HepG2 (cell line): Measurements from ENCODE around the gene PDLIM7.

Experiments
- ARNT ChIP-seq: fragments of 450-650 bp; IDR thresholded peaks from 2 replicates; pipeline ENCODE4 v1.6.1; 2017
- ATRX ChIP-seq: sonication (generic); formaldehyde crosslinking; IDR thresholded peaks from 2 replicates; pipeline ENCODE4 v1.4.0; 2020; ENCODE audit warnings: missing genetic modification reagents, borderline replicate concordance
- CC2D1A ChIP-seq: sonication (generic); formaldehyde crosslinking; IDR thresholded peaks from 2 replicates; pipeline ENCODE4 v1.8.1; 2023; ENCODE audit warnings: mild to moderate bottlenecking, missing genetic modification reagents
- CHD2 ChIP-seq: IDR thresholded peaks from 2 replicates; pipeline ENCODE4 v1.6.1; 2011; ENCODE audit warnings: low read depth, low read length, improper control_type of control experiment
- RFX5 ChIP-seq: IDR thresholded peaks from 2 replicates; pipeline ENCODE4 v1.6.1; 2011; ENCODE audit warnings: low read depth, low read length, improper control_type of control experiment
- SIN3B ChIP-seq: fragments of 150-350 bp; IDR thresholded peaks from 2 replicates; pipeline ENCODE4 v1.6.1; 2014; ENCODE audit warnings: low read length
- TGIF2 ChIP-seq: IDR thresholded peaks from 2 replicates; pipeline ENCODE4 v1.6.1; 2016; ENCODE audit warnings: control low read depth, missing compliant biosample characterization
- TIGD3 ChIP-seq: sonication (generic); formaldehyde crosslinking; IDR thresholded peaks from 2 replicates; pipeline ENCODE4 v1.5.1; 2020; ENCODE audit warnings: mild to moderate bottlenecking, missing genetic modification reagents, borderline replicate concordance
- ZBTB21 ChIP-seq: sonication (generic); formaldehyde crosslinking; IDR thresholded peaks from 2 replicates; pipeline ENCODE4 v1.4.0; 2020; ENCODE audit warnings: missing genetic modification reagents
- ZNF205 ChIP-seq: IDR thresholded peaks from 2 replicates; pipeline ENCODE4 v1.6.1; 2018; ENCODE audit warnings: missing biosample characterization, missing genetic modification reagents
- ZNF235 ChIP-seq: sonication (generic); formaldehyde crosslinking; IDR thresholded peaks from 2 replicates; pipeline ENCODE4 v1.8.1; 2023; ENCODE audit warnings: mild to moderate bottlenecking, missing genetic modification reagents, borderline replicate concordance
- ZNF550 ChIP-seq: sonication (generic); formaldehyde crosslinking; IDR thresholded peaks from 2 replicates; pipeline ENCODE4 v1.4.0; 2020; ENCODE audit warnings: mild to moderate bottlenecking, missing genetic modification reagents, borderline replicate concordance
- TF ChIP-seq, protein P1 (sequence below): sonication (generic); formaldehyde crosslinking; IDR thresholded peaks from 2 replicates; pipeline ENCODE4 v1.4.0; 2020; ENCODE audit warnings: missing genetic modification reagents

DNA sequence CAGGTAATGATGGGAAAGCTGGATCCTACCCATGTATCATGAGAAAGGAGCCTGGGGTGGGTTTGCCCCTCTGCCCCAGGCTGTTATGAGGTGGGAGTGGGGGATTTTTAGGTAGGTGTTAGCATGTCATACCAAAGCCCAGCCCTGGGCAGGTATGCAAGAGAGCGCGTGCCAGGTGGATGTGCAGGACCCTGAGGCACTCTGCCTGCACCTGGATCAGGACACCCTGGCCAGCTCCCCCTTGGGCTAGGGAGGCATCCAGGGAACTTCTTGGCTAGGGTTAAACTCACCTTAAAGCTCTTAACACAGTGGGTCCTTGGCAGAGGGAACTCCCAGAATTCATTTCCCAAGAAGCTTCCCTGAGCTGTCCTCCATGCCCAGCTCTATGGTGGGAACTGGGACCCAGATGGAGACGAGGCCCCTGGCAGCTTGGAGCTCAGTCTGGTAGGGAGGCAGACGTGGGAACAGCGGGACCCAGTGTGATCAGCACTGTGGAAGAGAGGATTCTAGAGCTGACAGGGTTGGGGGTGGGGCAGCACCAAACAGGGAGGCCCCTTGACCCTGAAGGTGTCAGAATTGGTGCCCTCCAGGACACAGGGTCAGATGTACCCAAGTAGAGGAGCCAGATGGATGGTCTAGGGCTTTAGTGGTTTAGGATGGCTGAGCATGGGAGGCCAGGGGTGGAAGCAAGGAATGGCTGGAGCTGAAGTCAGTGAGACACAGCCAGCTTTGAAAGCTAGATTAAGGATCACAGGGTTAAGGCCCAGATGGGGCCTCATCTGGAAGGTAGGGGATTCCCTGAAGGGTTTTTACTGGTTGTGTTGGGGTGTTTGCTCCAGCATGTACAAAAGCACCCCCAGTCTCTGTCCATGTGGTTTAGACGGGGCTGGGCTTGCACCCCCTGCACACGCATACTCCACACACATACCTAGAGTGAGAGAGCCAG is 53.0 kb downstream of the PDLIM7 start:
- TF ChIP-seq TGIF2 (CRISPR knock-in tag) (no peak), CC2D1A (CRISPR knock-in tag) (no peak), ZNF205 (CRISPR knock-in tag) (no peak), RFX5 (no peak), ZBTB21 (CRISPR knock-in tag) (no peak), ZNF550 (no peak), ATRX (no peak), ARNT (no peak), SIN3B (no peak), TIGD3 (CRISPR knock-in tag) (no peak), ZNF235 (CRISPR knock-in tag) (no peak), CHD2 (no peak)
- TF ChIP-seq, protein P1, sequence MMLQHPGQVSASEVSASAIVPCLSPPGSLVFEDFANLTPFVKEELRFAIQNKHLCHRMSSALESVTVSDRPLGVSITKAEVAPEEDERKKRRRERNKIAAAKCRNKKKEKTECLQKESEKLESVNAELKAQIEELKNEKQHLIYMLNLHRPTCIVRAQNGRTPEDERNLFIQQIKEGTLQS (CRISPR knock-in tag): no peak
